HEK293T (cell line): ENCODE measurements around the gene MAN2A1.

Source experiments
- CTCF ChIA-PET: fragments of 350-600 bp; formaldehyde crosslinking; extraction: SDS; loops from one replicate; lab custom pipeline; 2021; ENCODE audit warnings: antibody characterized with exemption, inconsistent platforms; lab: Yijun Ruan, JAX
- POLR2A ChIA-PET: fragments of 350-600 bp; formaldehyde crosslinking; extraction: SDS; loops from one replicate; lab custom pipeline; 2020; ENCODE audit warnings: antibody characterized with exemption, inconsistent platforms; lab: Yijun Ruan, JAX
- DNase-seq: peaks from one replicate; pipeline ENCODE4 v3.0.0; 2012; ENCODE audit warnings: mixed read lengths; ENCODE audit errors: extremely low spot score
- ARNT ChIP-seq: fragments of 450-650 bp; IDR thresholded peaks from 2 replicates; pipeline ENCODE4 v1.6.1; 2017; ENCODE audit warnings: mild to moderate bottlenecking
- BHLHE40 ChIP-seq: fragments of 450-650 bp; IDR thresholded peaks from 2 replicates; pipeline ENCODE4 v1.6.1; 2016; ENCODE audit warnings: mild to moderate bottlenecking, moderate library complexity, borderline replicate concordance
- CTBP1 ChIP-seq: fragments of 450-650 bp; IDR thresholded peaks from 2 replicates; pipeline ENCODE4 v1.6.1; 2016; ENCODE audit warnings: borderline replicate concordance
- ELF4 ChIP-seq: fragments of 450-650 bp; IDR thresholded peaks from 2 replicates; pipeline ENCODE4 v1.6.1; 2017; ENCODE audit warnings: antibody characterized with exemption
- FOXA1 ChIP-seq: fragments of 450-650 bp; IDR thresholded peaks from 2 replicates; pipeline ENCODE4 v1.6.1; 2016; ENCODE audit warnings: mild to moderate bottlenecking
- FOXK2 ChIP-seq: fragments of 450-650 bp; IDR thresholded peaks from 2 replicates; pipeline ENCODE4 v1.6.1; 2016; ENCODE audit warnings: mild to moderate bottlenecking
- FOXM1 ChIP-seq: fragments of 450-650 bp; IDR thresholded peaks from 2 replicates; pipeline ENCODE4 v1.6.1; 2017; ENCODE audit warnings: mild to moderate bottlenecking, borderline replicate concordance
- HDGF ChIP-seq: fragments of 450-650 bp; IDR thresholded peaks from 2 replicates; pipeline ENCODE4 v1.6.1; 2017; ENCODE audit warnings: antibody characterized with exemption, borderline replicate concordance
- L3MBTL2 ChIP-seq: fragments of 450-650 bp; conservative IDR thresholded peaks from 2 replicates; pipeline ENCODE4 v1.6.1; 2016; ENCODE audit warnings: mild to moderate bottlenecking
- LEF1 ChIP-seq: fragments of 450-650 bp; IDR thresholded peaks from 2 replicates; pipeline ENCODE4 v1.6.1; 2017; ENCODE audit warnings: mild to moderate bottlenecking, borderline replicate concordance
- NFRKB ChIP-seq: fragments of 450-650 bp; IDR thresholded peaks from 2 replicates; pipeline ENCODE4 v1.6.1; 2016; ENCODE audit warnings: mild to moderate bottlenecking, moderate library complexity
- PKNOX1 ChIP-seq: fragments of 450-650 bp; IDR thresholded peaks from 2 replicates; pipeline ENCODE4 v1.6.1; 2016
- SP1 ChIP-seq: fragments of 450-650 bp; IDR thresholded peaks from 2 replicates; pipeline ENCODE4 v1.6.1; 2017
- SUZ12 ChIP-seq: fragments of 450-650 bp; IDR thresholded peaks from 2 replicates; pipeline ENCODE4 v1.6.1; 2016; ENCODE audit warnings: mild to moderate bottlenecking
- TARDBP ChIP-seq: fragments of 450-650 bp; IDR thresholded peaks from 2 replicates; pipeline ENCODE4 v1.6.1; 2016
- ZNF384 ChIP-seq: fragments of 450-650 bp; IDR thresholded peaks from 2 replicates; pipeline ENCODE4 v1.6.1; 2016

MAN2A1 gene

DNA sequence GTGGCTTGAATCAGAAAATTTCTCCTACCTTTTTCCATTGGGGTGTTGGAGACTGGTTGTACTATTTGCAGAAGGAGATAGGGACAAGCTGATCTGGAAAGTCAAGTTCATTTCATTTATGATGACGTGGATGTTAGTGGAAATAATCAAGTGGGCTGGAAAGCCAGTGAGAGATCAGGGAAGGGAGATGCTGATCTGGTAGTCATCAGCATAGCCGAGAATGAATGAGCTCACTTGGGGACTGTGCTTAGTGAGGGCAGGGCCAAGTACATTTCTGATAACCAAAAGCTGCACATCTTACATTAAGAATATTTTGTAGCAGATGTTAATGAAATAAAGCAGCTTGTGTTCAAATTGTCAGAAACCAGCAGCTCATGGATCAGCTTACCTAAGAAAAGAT, 12.1 kb downstream of the MAN2A1 start:
- CTCF ChIA-PET, result interaction anchor here (1.5 kb wide), 1 partner anchor 11 kb away, joined by 4 read pairs; no protein-coding TSS in a partner anchor
- DNase-seq, result no peak
- POLR2A ChIA-PET, result no interaction called here
- TF ChIP-seq PKNOX1 (no peak), FOXA1 (no peak), L3MBTL2 (no peak), HDGF (no peak), FOXM1 (no peak), LEF1 (no peak), SUZ12 (no peak), ARNT (no peak), SP1 (no peak), ZNF384 (no peak), CTBP1 (no peak), TARDBP (no peak)

DNA sequence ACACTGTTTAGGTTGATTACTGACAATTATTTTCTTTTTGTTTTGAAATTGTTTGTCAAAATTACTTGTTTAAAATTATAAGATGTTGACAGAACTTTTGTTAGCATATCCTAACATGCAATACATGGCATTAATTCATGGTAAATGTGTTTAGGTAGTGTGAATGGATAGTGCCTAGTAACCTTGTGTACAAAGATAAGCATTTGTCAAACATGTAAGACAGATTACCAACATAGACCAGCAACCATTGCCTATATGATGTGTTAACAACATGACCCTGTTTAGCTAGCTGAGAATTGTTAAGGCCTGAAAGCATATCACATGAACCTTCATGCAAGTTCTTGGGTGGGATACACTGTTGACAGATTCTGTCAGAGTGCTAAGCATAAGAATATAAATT, 13.4 kb downstream of the MAN2A1 start:
- ChIA-PET POLR2A (no interaction called here), CTCF (no interaction called here)
- no peak for DNase-seq
- TF ChIP-seq SUZ12 (no peak), SP1 (no peak), ARNT (no peak), FOXM1 (no peak), FOXK2 (no peak), CTBP1 (no peak)

GRCh38 chr5:109703829-109704228, 14.1 kb downstream of the MAN2A1 start:
- DNase-seq, result no peak
- ChIA-PET POLR2A (no interaction called here), CTCF (no interaction called here)
- no peak for TF ChIP-seq FOXK2
- TF ChIP-seq ELF4, result no peak
- no peak for TF ChIP-seq LEF1
- no peak for TF ChIP-seq TARDBP
- no peak for TF ChIP-seq FOXA1
- no peak for TF ChIP-seq ZNF384
- TF ChIP-seq NFRKB, result no peak
- TF ChIP-seq BHLHE40, result no peak
- TF ChIP-seq HDGF, result no peak
- TF ChIP-seq PKNOX1, result no peak
- no peak for TF ChIP-seq SUZ12
- TF ChIP-seq ARNT, result no peak
- TF ChIP-seq FOXM1, result no peak

- POLR2A ChIA-PET, result no interaction called here
Measured at GRCh38 chr5:109704282-109704952, 14.7 kb downstream of the MAN2A1 start.

DNA sequence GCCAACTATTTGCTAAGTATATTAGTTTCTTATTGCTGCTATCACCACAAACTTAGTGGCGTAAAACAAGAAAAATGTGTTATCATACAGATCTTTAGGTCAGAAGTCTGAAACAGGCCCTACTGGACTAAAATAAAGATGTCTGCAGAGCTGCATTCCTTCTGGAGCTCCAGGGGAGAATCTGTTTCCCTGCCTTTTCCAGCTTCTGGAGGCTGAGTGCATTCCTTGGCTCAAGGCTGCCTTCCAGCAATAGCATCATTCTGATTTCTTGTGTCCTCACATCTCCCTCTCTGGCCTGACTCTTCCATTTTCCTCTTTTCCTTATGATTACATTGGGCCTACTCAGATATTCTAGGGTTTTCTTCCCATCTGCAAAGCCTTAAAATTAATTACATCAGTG, 15.9 kb downstream of the MAN2A1 start:
- DNase-seq, result no peak
- CTCF ChIA-PET, result interaction anchor here (0.6 kb wide), 1 partner anchor 630 kb away, joined by 3 read pairs; no protein-coding TSS in a partner anchor
- POLR2A ChIA-PET, result no interaction called here
- TF ChIP-seq ARNT (no peak), FOXK2 (no peak), SP1 (no peak), PKNOX1 (no peak), CTBP1 (no peak), FOXA1 (no peak), TARDBP (no peak), L3MBTL2 (no peak), BHLHE40 (no peak), HDGF (no peak), SUZ12 (no peak), FOXM1 (no peak), NFRKB (no peak), ELF4 (no peak), ZNF384 (no peak), LEF1 (no peak)

More at GRCh38 chr5:109704282-109704952, 14.7 kb downstream of the MAN2A1 start:
- CTCF ChIA-PET, result no interaction called here
- DNase-seq, result no peak
- no peak for TF ChIP-seq PKNOX1
- no peak for TF ChIP-seq FOXM1
- no peak for TF ChIP-seq ELF4
- no peak for TF ChIP-seq NFRKB
- TF ChIP-seq BHLHE40, result no peak
- TF ChIP-seq FOXK2, result no peak
- TF ChIP-seq LEF1, result no peak
- no peak for TF ChIP-seq ZNF384
- TF ChIP-seq SP1, result no peak
- TF ChIP-seq L3MBTL2, result no peak
- no peak for TF ChIP-seq HDGF
- no peak for TF ChIP-seq CTBP1

DNA sequence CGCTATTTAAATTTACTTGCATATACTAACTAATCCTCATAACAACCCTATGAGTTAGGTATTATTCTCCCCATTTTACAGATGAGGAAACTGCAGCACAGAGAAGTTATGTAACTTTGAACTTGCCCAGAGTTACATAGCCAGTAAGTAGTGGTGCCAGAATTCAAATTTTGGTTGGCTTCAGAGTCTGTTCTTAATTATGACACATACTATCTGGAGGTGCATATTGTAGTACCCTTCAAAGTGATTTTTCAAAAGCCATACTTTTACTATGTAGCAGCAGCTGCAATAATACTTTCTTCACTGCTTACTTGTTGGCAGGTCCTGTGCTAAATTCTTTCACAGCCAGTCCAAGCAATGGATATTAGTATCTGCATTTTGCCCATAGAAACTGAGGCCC, 16.4 kb downstream of the MAN2A1 start:
- ChIA-PET CTCF (interaction anchor here (0.6 kb wide), 1 partner anchor 627 kb away, joined by 4 read pairs; no protein-coding TSS in a partner anchor), POLR2A (no interaction called here)
- TF ChIP-seq ELF4 (no peak), ARNT (no peak), HDGF (no peak)
- no peak for DNase-seq
